ENCODE data around the gene SLC45A2.

GRCh38 chr5:34030048-34030447, 45.6 kb upstream of the SLC45A2 start:
- TF ChIP-seq, protein P1, sequence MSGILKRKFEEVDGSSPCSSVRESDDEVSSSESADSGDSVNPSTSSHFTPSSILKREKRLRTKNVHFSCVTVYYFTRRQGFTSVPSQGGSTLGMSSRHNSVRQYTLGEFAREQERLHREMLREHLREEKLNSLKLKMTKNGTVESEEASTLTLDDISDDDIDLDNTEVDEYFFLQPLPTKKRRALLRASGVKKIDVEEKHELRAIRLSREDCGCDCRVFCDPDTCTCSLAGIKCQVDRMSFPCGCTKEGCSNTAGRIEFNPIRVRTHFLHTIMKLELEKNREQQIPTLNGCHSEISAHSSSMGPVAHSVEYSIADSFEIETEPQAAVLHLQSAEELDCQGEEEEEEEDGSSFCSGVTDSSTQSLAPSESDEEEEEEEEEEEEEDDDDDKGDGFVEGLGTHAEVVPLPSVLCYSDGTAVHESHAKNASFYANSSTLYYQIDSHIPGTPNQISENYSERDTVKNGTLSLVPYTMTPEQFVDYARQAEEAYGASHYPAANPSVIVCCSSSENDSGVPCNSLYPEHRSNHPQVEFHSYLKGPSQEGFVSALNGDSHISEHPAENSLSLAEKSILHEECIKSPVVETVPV (CRISPR knock-in tag; IDR thresholded peaks at IDR 0.05): no peak
- TF ChIP-seq, protein P2, sequence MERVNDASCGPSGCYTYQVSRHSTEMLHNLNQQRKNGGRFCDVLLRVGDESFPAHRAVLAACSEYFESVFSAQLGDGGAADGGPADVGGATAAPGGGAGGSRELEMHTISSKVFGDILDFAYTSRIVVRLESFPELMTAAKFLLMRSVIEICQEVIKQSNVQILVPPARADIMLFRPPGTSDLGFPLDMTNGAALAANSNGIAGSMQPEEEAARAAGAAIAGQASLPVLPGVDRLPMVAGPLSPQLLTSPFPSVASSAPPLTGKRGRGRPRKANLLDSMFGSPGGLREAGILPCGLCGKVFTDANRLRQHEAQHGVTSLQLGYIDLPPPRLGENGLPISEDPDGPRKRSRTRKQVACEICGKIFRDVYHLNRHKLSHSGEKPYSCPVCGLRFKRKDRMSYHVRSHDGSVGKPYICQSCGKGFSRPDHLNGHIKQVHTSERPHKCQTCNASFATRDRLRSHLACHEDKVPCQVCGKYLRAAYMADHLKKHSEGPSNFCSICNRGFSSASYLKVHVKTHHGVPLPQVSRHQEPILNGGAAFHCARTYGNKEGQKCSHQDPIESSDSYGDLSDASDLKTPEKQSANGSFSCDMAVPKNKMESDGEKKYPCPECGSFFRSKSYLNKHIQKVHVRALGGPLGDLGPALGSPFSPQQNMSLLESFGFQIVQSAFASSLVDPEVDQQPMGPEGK (CRISPR knock-in tag; IDR thresholded peaks at IDR 0.05; ENCODE audit: borderline replicate concordance): no peak
- TF ChIP-seq ZFP3 (CRISPR knock-in tag; IDR thresholded peaks at IDR 0.05): no peak
- no peak for TF ChIP-seq PPARA (CRISPR knock-in tag; IDR thresholded peaks at IDR 0.05; ENCODE audit: borderline replicate concordance)
- no peak for TF ChIP-seq ZNF565 (CRISPR knock-in tag; conservative IDR thresholded peaks at IDR 0.05; ENCODE audit: low read depth)

Data from SK-N-SH treated with all-trans-retinoic acid at 6 μM for 48 hours (cell line).